ENCODE data around the gene CADM4. TPM values are rescaled to one million over a fixed set of nuclear protein-coding genes. Genes with fewer than 3 reads are reported as not detected.

The CADM4 gene
- polyA plus RNA-seq, 1 of the 3 experiments (the other 2 are of a cell fraction): 28.9 TPM

DNA sequence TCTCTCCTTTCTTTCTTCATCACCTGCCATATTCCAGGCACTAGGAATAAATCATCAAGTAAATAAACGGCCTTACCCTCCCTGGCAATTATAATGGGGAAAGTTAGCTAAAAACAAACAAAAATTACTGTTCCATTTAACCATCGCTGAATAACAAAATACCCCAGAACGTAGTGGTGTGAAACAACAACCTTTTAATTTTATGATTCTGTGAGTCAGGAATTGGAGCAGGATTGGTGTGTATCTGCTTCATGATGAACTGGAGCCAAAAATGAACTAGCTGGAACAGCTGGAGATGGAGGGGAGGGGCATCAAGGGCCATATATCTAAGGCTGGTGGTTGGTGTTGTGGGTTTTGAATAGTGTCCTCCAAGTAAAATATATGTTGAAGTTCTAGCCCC is 3.7 kb upstream of the CADM4 start:
- CTCF ChIA-PET: interaction anchor here (0.9 to 2.4 kb wide), 2 partner anchors 9 to 88 kb away, joined by 4 to 10 read pairs; no protein-coding TSS in a partner anchor

DNA sequence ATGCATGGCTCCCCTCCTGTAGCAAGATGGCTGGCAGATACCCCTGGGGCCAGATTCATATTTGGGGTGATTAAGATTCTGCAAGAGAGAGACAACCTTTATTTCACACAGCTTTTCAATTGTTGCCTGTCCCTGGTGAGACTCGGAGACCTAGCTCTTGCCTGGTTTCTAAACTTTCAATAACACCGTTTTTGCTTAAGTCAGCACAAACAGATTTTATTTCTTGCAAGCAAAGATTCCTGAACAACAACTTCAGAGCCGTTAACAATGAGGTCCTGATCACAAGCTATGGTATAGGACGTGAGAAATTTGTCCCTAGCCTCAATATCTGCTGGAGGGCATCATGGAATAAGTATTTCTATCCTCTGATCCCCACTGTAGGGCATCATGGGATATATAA is 2.9 kb upstream of the CADM4 start:
- Histone ChIP-seq H3F3A (replicated peaks; ENCODE audit: insufficient read depth) (peaks cover 21% of the 10 kb centered on the region), H3K9me3 (no peaks in the 10 kb centered on the region), H4K20me1 (ENCODE audit: insufficient read depth) (no peaks in the 10 kb centered on the region), H3K27ac (ENCODE audit: low read depth in 2 of 2, low read length in 1 of 2) (no peak overlapping the region), H3K4me1 (ENCODE audit: control insufficient read depth in 1 of 2, insufficient read depth in 2 of 2, low read depth in 1 of 2, low read length in 1 of 2) (peaks cover 0 to 14% of the 10 kb centered on the region in 2 experiments; a peak in 1 of 4 replicates), H3K27me3 (ENCODE audit: insufficient read depth) (no peaks in the 10 kb centered on the region; the same call in 1 of the 2 replicates), H3K9me2 (no peaks in the 10 kb centered on the region), H3K9ac (no peak overlapping the region), H2AFZ (ENCODE audit: low read depth) (no peak overlapping the region), H3K79me2 (ENCODE audit: insufficient read depth) (no peaks in the 10 kb centered on the region), H3K4me3 (ENCODE audit: low read depth in 2 of 2, low read length in 1 of 2) (no peak overlapping the region), H3K4me2 (no peak overlapping the region), H3K36me3 (replicated peaks in 1 of 2; ENCODE audit: control insufficient read depth in 1 of 2, insufficient read depth in 2 of 2, low read length in 1 of 2) (peaks cover 0 to 13% of the 10 kb centered on the region in 2 experiments)
- POLR2A ChIA-PET: no interaction called here
- 61% methylated on average over 4 of the region's 4 CpGs for WGBS (ENCODE audit: low lambda C conversion rate)
- CTCF ChIA-PET: interaction anchor here (0.9 to 2.4 kb wide), 2 partner anchors 10 to 87 kb away, joined by 4 to 10 read pairs; no protein-coding TSS in a partner anchor
- TF ChIP-seq FOXM1 (IDR thresholded peaks at IDR 0.05; ENCODE audit: low read depth): no peak
- TF ChIP-seq GATA2 (CRISPR knock-in tag; IDR thresholded peaks at IDR 0.05): no peak
- no peak for TF ChIP-seq MEF2A (IDR thresholded peaks at IDR 0.05; ENCODE audit: borderline replicate concordance, low read depth)
- no peak for TF ChIP-seq NFIC (IDR thresholded peaks at IDR 0.05; ENCODE audit: borderline replicate concordance)
- TF ChIP-seq RAD21 (IDR thresholded peaks at IDR 0.05; ENCODE audit: low read length): no peak
- no peak for TF ChIP-seq MXI1 (IDR thresholded peaks at IDR 0.05; ENCODE audit: low read depth, low read length)
- TF ChIP-seq, protein P1, sequence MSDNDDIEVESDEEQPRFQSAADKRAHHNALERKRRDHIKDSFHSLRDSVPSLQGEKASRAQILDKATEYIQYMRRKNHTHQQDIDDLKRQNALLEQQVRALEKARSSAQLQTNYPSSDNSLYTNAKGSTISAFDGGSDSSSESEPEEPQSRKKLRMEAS (IDR thresholded peaks at IDR 0.05; ENCODE audit: low read depth): no peak
- no peak for TF ChIP-seq FOXJ3 (CRISPR knock-in tag; IDR thresholded peaks at IDR 0.05)
- TF ChIP-seq ELF1 (IDR thresholded peaks at IDR 0.05): no peak
- TF ChIP-seq, protein P2, sequence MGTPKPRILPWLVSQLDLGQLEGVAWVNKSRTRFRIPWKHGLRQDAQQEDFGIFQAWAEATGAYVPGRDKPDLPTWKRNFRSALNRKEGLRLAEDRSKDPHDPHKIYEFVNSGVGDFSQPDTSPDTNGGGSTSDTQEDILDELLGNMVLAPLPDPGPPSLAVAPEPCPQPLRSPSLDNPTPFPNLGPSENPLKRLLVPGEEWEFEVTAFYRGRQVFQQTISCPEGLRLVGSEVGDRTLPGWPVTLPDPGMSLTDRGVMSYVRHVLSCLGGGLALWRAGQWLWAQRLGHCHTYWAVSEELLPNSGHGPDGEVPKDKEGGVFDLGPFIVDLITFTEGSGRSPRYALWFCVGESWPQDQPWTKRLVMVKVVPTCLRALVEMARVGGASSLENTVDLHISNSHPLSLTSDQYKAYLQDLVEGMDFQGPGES (IDR thresholded peaks at IDR 0.05; ENCODE audit: low read depth, low read length): no peak
- no peak for TF ChIP-seq POLR2AphosphoS5 (IDR thresholded peaks at IDR 0.05; ENCODE audit: low read depth, low read length)
- TF ChIP-seq RCOR1 (IDR thresholded peaks at IDR 0.05; ENCODE audit: low read length): no peak
- no peak for DNase-seq

More for the DNA sequence above, 3.7 kb upstream of the CADM4 start:
- H3K27me3 ChIP-seq (ENCODE audit: insufficient read depth): no peaks in the 10 kb centered on the region; the same call in 1 of the 2 replicates
- H3K79me2 ChIP-seq (ENCODE audit: insufficient read depth): no peaks in the 10 kb centered on the region
- no peaks in the 10 kb centered on the region for H3K9me3 ChIP-seq
- no peak for DNase-seq
- H3K9ac ChIP-seq: no peak overlapping the region
- no peaks in the 10 kb centered on the region for H3K9me2 ChIP-seq
- H3K27ac ChIP-seq (ENCODE audit: low read depth in 2 of 2, low read length in 1 of 2): no peak overlapping the region
- 80% methylated on average over 3 of the region's 3 CpGs for WGBS (ENCODE audit: low lambda C conversion rate)
- H2AFZ ChIP-seq (ENCODE audit: low read depth): no peak overlapping the region
- peaks cover 0 to 19% of the 10 kb centered on the region in 2 experiments for H3K36me3 ChIP-seq (replicated peaks in 1 of 2; ENCODE audit: control insufficient read depth in 1 of 2, insufficient read depth in 2 of 2, low read length in 1 of 2)
- no peak overlapping the region for H3K4me2 ChIP-seq
- H3K4me3 ChIP-seq (ENCODE audit: low read depth in 2 of 2, low read length in 1 of 2): no peak overlapping the region
- H3K4me1 ChIP-seq (ENCODE audit: control insufficient read depth in 1 of 2, insufficient read depth in 2 of 2, low read depth in 1 of 2, low read length in 1 of 2): peaks cover 0 to 13% of the 10 kb centered on the region in 2 experiments; a peak in 1 of 4 replicates
- peaks cover 21% of the 10 kb centered on the region for H3F3A ChIP-seq (replicated peaks; ENCODE audit: insufficient read depth)
- no peak for TF ChIP-seq MEF2A (IDR thresholded peaks at IDR 0.05; ENCODE audit: borderline replicate concordance, low read depth)
- no peak for TF ChIP-seq CHD2 (IDR thresholded peaks at IDR 0.05; ENCODE audit: low read length, partially characterized antibody)
- TF ChIP-seq GATA2 (CRISPR knock-in tag; IDR thresholded peaks at IDR 0.05): no peak
- POLR2A ChIA-PET: interaction anchor here (0.6 kb wide), 1 partner anchor 15 kb away, joined by 4 read pairs; no protein-coding TSS in a partner anchor
- H4K20me1 ChIP-seq (ENCODE audit: insufficient read depth): no peaks in the 10 kb centered on the region
